HEK293 (cell line): Measurements from ENCODE around the gene SPDYC.
A peak's percentile ranks its signal among the peaks of the same experiment; 100 is the strongest.

Source experiments
- CTCF ChIP-seq: fragments of 450-650 bp; formaldehyde crosslinking; IDR thresholded peaks from 2 replicates; pipeline ENCODE4 v1.5.1; 2016; ENCODE audit warnings: missing biosample characterization, missing genetic modification characterization
- KLF7 ChIP-seq: fragments of 450-650 bp; formaldehyde crosslinking; IDR thresholded peaks from 2 replicates; pipeline ENCODE4 v1.5.1; 2016; ENCODE audit warnings: missing biosample characterization, missing genetic modification characterization, borderline replicate concordance
- ZNF76 ChIP-seq: fragments of 450-650 bp; formaldehyde crosslinking; IDR thresholded peaks from 2 replicates; pipeline ENCODE4; 2016; ENCODE audit warnings: low read depth, missing biosample characterization, missing genetic modification characterization, borderline replicate concordance

GRCh38 chr11:65180877-65181568, 11.0 kb downstream of the SPDYC start:
- TF ChIP-seq ZNF76 (tag by site-specific recombination) (peak; percentile 30; the same call in 1 of the 2 replicates), KLF7 (tag by site-specific recombination) (no peak), CTCF (peak; percentile 69)
